ENCODE measurements around the gene POMZP3.
"Not testable (repeated sequence)": the region's sequence is repeated elsewhere in the genome, so short reads cannot be mapped to it uniquely, and the experiment has no call there.

Gene POMZP3

GRCh38 chr7:76626989-76627642 lies at the start of gene POMZP3:
POMZP3 (minus strand) TSS chr7:76627279; CDS start chr7:76626064, 1,215 bp downstream.
- peak; percentile 32 to 36 for DNase-seq

- not testable (repeated sequence) for DNase-seq
Observed at GRCh38 chr7:76675783-76676182, 48.7 kb upstream of the POMZP3 start.

GRCh38 chr7:76673346-76673745 lies 46.3 kb upstream of the POMZP3 start:
- DNase-seq, result not testable (repeated sequence)

- DNase-seq, result not testable (repeated sequence)
Observed at GRCh38 chr7:76659212-76659611, 32.1 kb upstream of the POMZP3 start.

- DNase-seq, result not testable (repeated sequence)
Observed at GRCh38 chr7:76656425-76656824, 29.3 kb upstream of the POMZP3 start.

- DNase-seq, result not testable (repeated sequence)
Observed at GRCh38 chr7:76642620-76643019, 15.5 kb upstream of the POMZP3 start.

GRCh38 chr7:76637061-76637691 lies 10.1 kb upstream of the POMZP3 start:
- DNase-seq, result not testable (repeated sequence)

- DNase-seq, result peak; percentile 13 to 23
Observed at GRCh38 chr7:76626581-76626980, 498 bp downstream of the POMZP3 start.

GRCh38 chr7:76619439-76620190 lies 7.5 kb downstream of the POMZP3 start:
- not testable (repeated sequence) for DNase-seq

GRCh38 chr7:76613783-76614182 lies 13.3 kb downstream of the POMZP3 start:
- not testable (repeated sequence) for DNase-seq

- DNase-seq, result not testable (repeated sequence)
Observed at GRCh38 chr7:76612232-76612631, 14.8 kb downstream of the POMZP3 start.

- not testable (repeated sequence) for DNase-seq
Observed at GRCh38 chr7:76609864-76610263, 17.2 kb downstream of the POMZP3 start.

- DNase-seq, result not testable (repeated sequence)
Observed at GRCh38 chr7:76608469-76608868, 18.6 kb downstream of the POMZP3 start.

GRCh38 chr7:76606027-76606426 lies 21.1 kb downstream of the POMZP3 start:
- peak; percentile 39 to 54 for DNase-seq

GRCh38 chr7:76600650-76601049 lies 26.4 kb downstream of the POMZP3 start:
- not testable (repeated sequence) for DNase-seq

GRCh38 chr7:76600116-76600482 lies 27.0 kb downstream of the POMZP3 start:
- DNase-seq, result not testable (repeated sequence)

GRCh38 chr7:76598590-76599264 lies 28.4 kb downstream of the POMZP3 start:
- not testable (repeated sequence) for DNase-seq

- DNase-seq, result not testable (repeated sequence)
Observed at GRCh38 chr7:76597288-76597687, 29.8 kb downstream of the POMZP3 start.

- DNase-seq, result not testable (repeated sequence)
Observed at GRCh38 chr7:76592694-76593093, 34.4 kb downstream of the POMZP3 start.

- not testable (repeated sequence) for DNase-seq
Observed at GRCh38 chr7:76591602-76592304, 35.3 kb downstream of the POMZP3 start.

GRCh38 chr7:76591033-76591432 lies 36.0 kb downstream of the POMZP3 start:
- not testable (repeated sequence) for DNase-seq

- not testable (repeated sequence) for DNase-seq
Observed at GRCh38 chr7:76588586-76588985, 38.5 kb downstream of the POMZP3 start.

All from activated CD4-positive, alpha-beta T cell treated with anti-CD3 and anti-CD28 coated beads for 4 hours (primary cell).